Astrocyte (in vitro differentiated cells and primary cell): ENCODE data around the gene BTBD16. TPM values are rescaled to one million over a fixed set of nuclear protein-coding genes. Genes with fewer than 3 reads are reported as not detected.

Experiments
- DNase-seq: peaks from one replicate; pipeline ENCODE4 v3.0.0-alpha.2; 2010; ENCODE audit warnings: low read depth
- FAIRE-seq: peaks from 2 replicates; lab custom pipeline; 2011; peaks lifted over from hg19 to GRCh38; lab: Jason Lieb, UNC
- H2AFZ ChIP-seq: 2 replicates; pipeline ENCODE4 v1.6.0; 2012; ENCODE audit warnings: low read depth, low read length, inconsistent platforms
- H3K27ac ChIP-seq: 2 replicates; pipeline ENCODE4 v1.5.1; 2011; ENCODE audit warnings: low read depth, low read length, inconsistent platforms
- H3K27me3 ChIP-seq: 2 replicates; pipeline ENCODE4 v1.6.0; 2011; ENCODE audit warnings: low read length, inconsistent platforms; ENCODE audit not compliant: insufficient read depth
- H3K36me3 ChIP-seq: 2 replicates; pipeline ENCODE4 v1.5.1; 2011; ENCODE audit warnings: low read length, inconsistent platforms; ENCODE audit not compliant: insufficient read depth
- H3K4me1 ChIP-seq: 2 replicates; pipeline ENCODE4 v1.5.1; 2011; ENCODE audit warnings: low read length, inconsistent platforms; ENCODE audit not compliant: insufficient read depth
- H3K4me2 ChIP-seq: 2 replicates; pipeline ENCODE4 v1.6.0; 2012; ENCODE audit warnings: low read length, inconsistent platforms
- H3K4me3 ChIP-seq: 2 replicates; pipeline ENCODE4 v1.5.1; 2011; ENCODE audit warnings: low read depth, mild to moderate bottlenecking, low read length, inconsistent platforms; ENCODE audit not compliant: insufficient read depth
- H3K79me2 ChIP-seq: 2 replicates; pipeline ENCODE4 v1.6.0; 2012; ENCODE audit warnings: mild to moderate bottlenecking, low read length, inconsistent platforms; ENCODE audit not compliant: insufficient read depth
- H3K9ac ChIP-seq: 2 replicates; pipeline ENCODE4 v1.6.0; 2012; ENCODE audit warnings: mild to moderate bottlenecking, low read length, inconsistent platforms
- H3K9me3 ChIP-seq: 2 replicates; pipeline ENCODE4 v1.5.1; 2012; ENCODE audit warnings: low read depth, mild to moderate bottlenecking, low read length, inconsistent platforms; ENCODE audit not compliant: insufficient read depth
- H4K20me1 ChIP-seq: 2 replicates; pipeline ENCODE4 v1.6.0; 2012; ENCODE audit warnings: low read length, inconsistent platforms; ENCODE audit not compliant: insufficient read depth
- H3K27ac Mint-ChIP-seq: one replicate; pipeline ENCODE4 v1.8.0; 2021; ENCODE audit warnings: mild to moderate bottlenecking, mixed read lengths; ENCODE audit not compliant: unreplicated experiment
- H3K27me3 Mint-ChIP-seq: one replicate; pipeline ENCODE4 v1.8.0; 2021; ENCODE audit warnings: low read depth, mixed read lengths; ENCODE audit not compliant: unreplicated experiment
- H3K36me3 Mint-ChIP-seq: one replicate; pipeline ENCODE4 v1.8.0; 2021; ENCODE audit warnings: low read depth, mixed read lengths; ENCODE audit not compliant: unreplicated experiment
- H3K4me1 Mint-ChIP-seq: one replicate; pipeline ENCODE4 v1.8.0; 2021; ENCODE audit warnings: low read depth, mixed read lengths; ENCODE audit not compliant: unreplicated experiment
- H3K4me3 Mint-ChIP-seq: one replicate; pipeline ENCODE4 v1.8.0; 2021; ENCODE audit warnings: mild to moderate bottlenecking, moderate library complexity, mixed read lengths; ENCODE audit not compliant: unreplicated experiment
- H3K9me3 Mint-ChIP-seq: one replicate; pipeline ENCODE4 v1.8.0; 2021; ENCODE audit warnings: mild to moderate bottlenecking, mixed read lengths; ENCODE audit not compliant: unreplicated experiment
- EZH2 ChIP-seq: IDR thresholded peaks from 2 replicates; pipeline ENCODE4 v1.6.1; 2012; ENCODE audit warnings: mild to moderate bottlenecking, low read length, inconsistent platforms; ENCODE audit not compliant: insufficient read depth
- total RNA-seq: library from RNA; stranded (reverse); gene quantifications from 2 replicates; pipeline ENCODE4 v1.2.1, GENCODE V29; 2021
- TF ChIP-seq, protein P1 (sequence below): IDR thresholded peaks from 2 replicates; pipeline ENCODE4 v1.5.1; 2011; ENCODE audit warnings: low read depth, mild to moderate bottlenecking, inconsistent platforms, low read length, moderate library complexity; ENCODE audit not compliant: insufficient read depth

BTBD16 gene
- total RNA-seq, 1 donor from 2014 or later, result not detected

DNA sequence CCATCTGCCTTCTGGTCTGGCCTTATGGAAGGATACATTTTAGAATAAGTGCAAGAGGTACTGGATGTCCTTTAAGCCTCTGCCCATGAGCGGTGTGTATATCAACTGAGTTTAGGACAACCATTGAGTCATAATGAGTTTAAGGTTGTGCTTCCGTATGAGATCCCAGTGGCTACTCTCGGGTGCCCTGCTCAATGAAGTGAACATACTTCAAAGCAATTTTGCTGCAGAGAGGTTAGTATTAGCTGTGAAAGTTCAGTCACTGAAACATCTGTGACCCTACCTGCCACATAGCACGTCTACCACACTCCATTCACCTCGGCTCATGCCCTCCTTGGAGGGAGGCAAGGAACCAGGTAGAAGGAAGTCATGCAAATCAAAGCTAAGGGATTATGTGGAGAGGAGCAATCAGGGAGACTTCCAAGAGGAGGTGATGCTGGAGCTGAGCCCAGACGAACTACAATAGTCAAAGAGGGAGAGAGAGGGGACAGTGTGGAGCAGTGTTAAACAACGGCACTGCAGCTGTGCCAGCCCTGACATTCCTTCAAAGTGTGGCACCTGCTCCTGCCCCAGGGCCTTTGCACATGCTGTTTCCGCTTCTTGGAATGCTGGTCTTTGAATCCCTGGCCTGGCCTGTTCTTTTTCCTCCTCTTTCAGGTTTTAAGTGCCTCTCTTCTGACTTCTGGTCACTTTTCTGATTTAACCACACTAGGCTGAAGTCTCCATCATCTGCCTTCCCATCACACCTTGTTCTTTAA is 25.4 kb downstream of the BTBD16 start:
- H2AFZ ChIP-seq, result no peak overlapping the region
- H3K79me2 ChIP-seq, result no peaks in the 10 kb centered on the region
- H3K4me1 ChIP-seq, result peaks cover 9% of the 10 kb centered on the region
- no peak for DNase-seq
- no peak overlapping the region for H3K4me3 ChIP-seq
- TF ChIP-seq, protein P1, sequence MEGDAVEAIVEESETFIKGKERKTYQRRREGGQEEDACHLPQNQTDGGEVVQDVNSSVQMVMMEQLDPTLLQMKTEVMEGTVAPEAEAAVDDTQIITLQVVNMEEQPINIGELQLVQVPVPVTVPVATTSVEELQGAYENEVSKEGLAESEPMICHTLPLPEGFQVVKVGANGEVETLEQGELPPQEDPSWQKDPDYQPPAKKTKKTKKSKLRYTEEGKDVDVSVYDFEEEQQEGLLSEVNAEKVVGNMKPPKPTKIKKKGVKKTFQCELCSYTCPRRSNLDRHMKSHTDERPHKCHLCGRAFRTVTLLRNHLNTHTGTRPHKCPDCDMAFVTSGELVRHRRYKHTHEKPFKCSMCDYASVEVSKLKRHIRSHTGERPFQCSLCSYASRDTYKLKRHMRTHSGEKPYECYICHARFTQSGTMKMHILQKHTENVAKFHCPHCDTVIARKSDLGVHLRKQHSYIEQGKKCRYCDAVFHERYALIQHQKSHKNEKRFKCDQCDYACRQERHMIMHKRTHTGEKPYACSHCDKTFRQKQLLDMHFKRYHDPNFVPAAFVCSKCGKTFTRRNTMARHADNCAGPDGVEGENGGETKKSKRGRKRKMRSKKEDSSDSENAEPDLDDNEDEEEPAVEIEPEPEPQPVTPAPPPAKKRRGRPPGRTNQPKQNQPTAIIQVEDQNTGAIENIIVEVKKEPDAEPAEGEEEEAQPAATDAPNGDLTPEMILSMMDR, result no peak
- TF ChIP-seq EZH2, result no peak
- no peak overlapping the region for H3K27ac ChIP-seq
- peaks cover 23% of the 10 kb centered on the region for H3K27me3 Mint-ChIP-seq
- no peaks in the 10 kb centered on the region for H3K27me3 ChIP-seq
- H3K4me1 Mint-ChIP-seq, result peaks cover 16% of the 10 kb centered on the region
- H3K9ac ChIP-seq, result no peak overlapping the region
- no peak overlapping the region for H3K27ac Mint-ChIP-seq
- no peak overlapping the region for H3K4me3 Mint-ChIP-seq
- no peak overlapping the region for H3K4me2 ChIP-seq
- peaks cover 3% of the 10 kb centered on the region for H3K9me3 Mint-ChIP-seq
- H3K36me3 ChIP-seq, result no peaks in the 10 kb centered on the region
- H3K36me3 Mint-ChIP-seq, result no peaks in the 10 kb centered on the region
- no peak for FAIRE-seq
- H4K20me1 ChIP-seq, result no peaks in the 10 kb centered on the region
- no peaks in the 10 kb centered on the region for H3K9me3 ChIP-seq

DNA sequence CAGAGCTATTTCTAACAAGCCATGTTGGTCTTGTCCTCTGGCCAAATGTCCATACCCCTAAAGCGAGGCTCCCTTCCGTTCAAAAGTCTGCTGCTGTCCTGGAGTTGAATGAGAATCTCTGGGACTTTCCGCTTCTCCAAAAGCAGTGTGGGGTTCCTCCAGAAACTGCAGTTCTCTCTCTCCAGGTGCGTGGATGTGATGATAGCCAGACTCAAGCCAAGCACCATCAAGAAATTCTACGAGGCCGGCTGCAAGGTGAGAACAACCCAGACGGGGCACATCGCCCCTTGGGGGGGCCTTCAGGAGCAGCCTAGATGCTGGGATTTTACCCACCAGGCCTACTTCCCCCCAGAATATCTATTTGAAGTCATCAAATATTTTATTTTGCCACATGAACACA is 26.5 kb downstream of the BTBD16 start:
- Mint-ChIP-seq H3K4me1 (peaks cover 16% of the 10 kb centered on the region), H3K27me3 (peaks cover 23% of the 10 kb centered on the region), H3K9me3 (peaks cover 3% of the 10 kb centered on the region), H3K36me3 (no peaks in the 10 kb centered on the region), H3K27ac (no peak overlapping the region), H3K4me3 (no peak overlapping the region)
- no peaks in the 10 kb centered on the region for H3K27me3 ChIP-seq
- FAIRE-seq (no peak), DNase-seq (no peak)
- no peaks in the 10 kb centered on the region for H3K79me2 ChIP-seq
- H3K4me3 ChIP-seq, result no peak overlapping the region
- peaks cover 13% of the 10 kb centered on the region for H3K4me1 ChIP-seq
- H3K4me2 ChIP-seq, result no peak overlapping the region
- H3K36me3 ChIP-seq, result no peaks in the 10 kb centered on the region
- H4K20me1 ChIP-seq, result no peaks in the 10 kb centered on the region
- H3K9ac ChIP-seq, result no peak overlapping the region
- TF ChIP-seq, protein P1, result no peak
- no peak for TF ChIP-seq EZH2
- no peaks in the 10 kb centered on the region for H3K9me3 ChIP-seq
- H3K27ac ChIP-seq, result no peak overlapping the region
- H2AFZ ChIP-seq, result no peak overlapping the region

- Histone ChIP-seq H3K4me2 (no peak overlapping the region), H3K27ac (no peak overlapping the region), H3K9me3 (no peaks in the 10 kb centered on the region), H3K36me3 (no peaks in the 10 kb centered on the region), H3K27me3 (no peaks in the 10 kb centered on the region), H2AFZ (no peak overlapping the region), H3K4me1 (peaks cover 13% of the 10 kb centered on the region), H3K79me2 (no peaks in the 10 kb centered on the region), H3K4me3 (no peak overlapping the region), H3K9ac (no peak overlapping the region), H4K20me1 (no peaks in the 10 kb centered on the region)
- FAIRE-seq (no peak), DNase-seq (no peak)
- H3K27me3 Mint-ChIP-seq, result peaks cover 22% of the 10 kb centered on the region
- TF ChIP-seq, protein P1, result no peak
- TF ChIP-seq EZH2, result no peak
- H3K9me3 Mint-ChIP-seq, result peaks cover 3% of the 10 kb centered on the region
- H3K36me3 Mint-ChIP-seq, result no peaks in the 10 kb centered on the region
- no peak overlapping the region for H3K4me3 Mint-ChIP-seq
- peaks cover 15% of the 10 kb centered on the region for H3K4me1 Mint-ChIP-seq
- no peak overlapping the region for H3K27ac Mint-ChIP-seq
Observed at GRCh38 chr10:122298206-122298597, 27.1 kb downstream of the BTBD16 start.
